Panc1 (cell line): ENCODE data around the gene WDR88.

ENCODE experiments used
- CTCF ChIP-seq: fragments of 450-650 bp; IDR thresholded peaks from 2 replicates; pipeline ENCODE4 v1.5.1; 2017; ENCODE audit warnings: mild to moderate bottlenecking
- POLR2AphosphoS5 ChIP-seq: IDR thresholded peaks from 2 replicates; pipeline ENCODE4 v1.6.1; 2012; ENCODE audit warnings: mild to moderate bottlenecking, low read depth, low read length, moderate library complexity
- REST ChIP-seq, 2 experiments: IDR thresholded peaks; 2 replicates each; pipeline ENCODE4 v1.6.1; 2011 to 2012; ENCODE audit warnings: low read depth in 2 of 2, control low read depth in 1 of 2, low read length in 1 of 2, mild to moderate bottlenecking in 1 of 2, moderate library complexity in 1 of 2; ENCODE audit not compliant: insufficient read depth in 1 of 2
- SIN3A ChIP-seq: IDR thresholded peaks from 2 replicates; pipeline ENCODE4 v1.6.1; 2012; ENCODE audit warnings: low read depth, mild to moderate bottlenecking, low read length, moderate library complexity, borderline replicate concordance; ENCODE audit not compliant: insufficient read depth
- TCF7L2 ChIP-seq: IDR thresholded peaks from 2 replicates; pipeline ENCODE4 v1.6.1; 2011; ENCODE audit warnings: mild to moderate bottlenecking, low read depth, low read length, inconsistent platforms

GRCh38 chr19:33205110-33205509 lies 73.2 kb downstream of the WDR88 start:
- no peak for TF ChIP-seq CTCF
- TF ChIP-seq SIN3A, result no peak
- no peak for TF ChIP-seq POLR2AphosphoS5
- TF ChIP-seq REST (IDR thresholded peaks at IDR 0.05; ENCODE audit: insufficient read depth in 1 of 2, low read depth in 2 of 2, low read length in 1 of 2), result no peak
- TF ChIP-seq TCF7L2, result no peak
